Smooth muscle cell (in vitro differentiated cells): ENCODE results near the gene DDX1. TPM values are rescaled to one million over a fixed set of nuclear protein-coding genes. Genes with fewer than 3 reads are reported as not detected.

Source experiments
- DNase-seq: peaks from one replicate; lab custom pipeline; 2025; ENCODE audit not compliant: unreplicated experiment; lab: John Stamatoyannopoulos, UW
- H2AFZ ChIP-seq: fragments of 200-600 bp; sonication (generic); 2 replicates; pipeline ENCODE4 v1.6.0; 2016; ENCODE audit warnings: antibody characterized with exemption, low read depth, mild to moderate bottlenecking
- H3F3A ChIP-seq: fragments of 200-600 bp; sonication (generic); 2 replicates; pipeline ENCODE4 v1.6.0; 2017; ENCODE audit warnings: antibody characterized with exemption, low read depth
- H3K27ac ChIP-seq: fragments of 200-600 bp; sonication (generic); 2 replicates; pipeline ENCODE4 v1.5.1; 2016; ENCODE audit warnings: low read depth, mild to moderate bottlenecking
- H3K27me3 ChIP-seq: fragments of 200-600 bp; sonication (generic); 2 replicates; pipeline ENCODE4 v1.6.1; 2016; ENCODE audit warnings: low read depth, mild to moderate bottlenecking
- H3K36me3 ChIP-seq: fragments of 200-600 bp; sonication (generic); 2 replicates; pipeline ENCODE4 v1.5.1; 2016; ENCODE audit warnings: low read depth
- H3K4me1 ChIP-seq: fragments of 200-600 bp; sonication (generic); 2 replicates; pipeline ENCODE4 v1.5.1; 2016; ENCODE audit warnings: low read depth
- H3K4me2 ChIP-seq: fragments of 200-600 bp; sonication (generic); 2 replicates; pipeline ENCODE4 v1.6.0; 2016; ENCODE audit warnings: mild to moderate bottlenecking
- H3K4me3 ChIP-seq: fragments of 200-600 bp; sonication (generic); 2 replicates; pipeline ENCODE4 v1.5.1; 2016; ENCODE audit warnings: mild to moderate bottlenecking
- H3K79me2 ChIP-seq: fragments of 200-600 bp; sonication (generic); 2 replicates; pipeline ENCODE4 v1.6.0; 2016; ENCODE audit warnings: low read depth, mild to moderate bottlenecking
- H3K9ac ChIP-seq: fragments of 200-600 bp; sonication (generic); 2 replicates; pipeline ENCODE4 v1.6.0; 2016; ENCODE audit warnings: low read depth
- H3K9me3 ChIP-seq: fragments of 200-600 bp; sonication (generic); replicated peaks from 2 replicates; pipeline ENCODE4 v1.5.1; 2016; ENCODE audit warnings: low read depth
- H4K20me1 ChIP-seq: fragments of 200-600 bp; sonication (generic); 2 replicates; pipeline ENCODE4 v1.6.0; 2016; ENCODE audit warnings: low read depth
- WGBS: methylation state at CpG from one replicate; pipeline ENCODE4 v1.1.7; 2016; ENCODE audit warnings: low lambda C conversion rate; 5-methylcytosine and 5-hydroxymethylcytosine counted together
- polyA plus RNA-seq: library from polyadenylated mRNA; unstranded; fragments of >200 nt; fragmentation: Nextera tagmentation; extraction: Ambion mirVana; gene quantifications from 2 replicates; pipeline ENCODE4 v1.2.1, GENCODE V29; 2016
- total RNA-seq: library from RNA; depleted of rRNA; stranded (reverse); fragments of >200 nt; gene quantifications from 2 replicates; pipeline ENCODE4 v1.2.3, GENCODE V29; 2014
- TF ChIP-seq, protein P1 (sequence below): fragments of 200-600 bp; sonication (generic); IDR thresholded peaks from 2 replicates; pipeline ENCODE4 v1.5.1; 2017; ENCODE audit warnings: borderline replicate concordance, mild to moderate bottlenecking, antibody characterized with exemption; ENCODE audit not compliant: insufficient read depth, poor library complexity, severe bottlenecking

The DDX1 gene
- total and polyA plus RNA-seq, 2 experiments from 2014 or later: 71.3 to 78.7 TPM

DNA sequence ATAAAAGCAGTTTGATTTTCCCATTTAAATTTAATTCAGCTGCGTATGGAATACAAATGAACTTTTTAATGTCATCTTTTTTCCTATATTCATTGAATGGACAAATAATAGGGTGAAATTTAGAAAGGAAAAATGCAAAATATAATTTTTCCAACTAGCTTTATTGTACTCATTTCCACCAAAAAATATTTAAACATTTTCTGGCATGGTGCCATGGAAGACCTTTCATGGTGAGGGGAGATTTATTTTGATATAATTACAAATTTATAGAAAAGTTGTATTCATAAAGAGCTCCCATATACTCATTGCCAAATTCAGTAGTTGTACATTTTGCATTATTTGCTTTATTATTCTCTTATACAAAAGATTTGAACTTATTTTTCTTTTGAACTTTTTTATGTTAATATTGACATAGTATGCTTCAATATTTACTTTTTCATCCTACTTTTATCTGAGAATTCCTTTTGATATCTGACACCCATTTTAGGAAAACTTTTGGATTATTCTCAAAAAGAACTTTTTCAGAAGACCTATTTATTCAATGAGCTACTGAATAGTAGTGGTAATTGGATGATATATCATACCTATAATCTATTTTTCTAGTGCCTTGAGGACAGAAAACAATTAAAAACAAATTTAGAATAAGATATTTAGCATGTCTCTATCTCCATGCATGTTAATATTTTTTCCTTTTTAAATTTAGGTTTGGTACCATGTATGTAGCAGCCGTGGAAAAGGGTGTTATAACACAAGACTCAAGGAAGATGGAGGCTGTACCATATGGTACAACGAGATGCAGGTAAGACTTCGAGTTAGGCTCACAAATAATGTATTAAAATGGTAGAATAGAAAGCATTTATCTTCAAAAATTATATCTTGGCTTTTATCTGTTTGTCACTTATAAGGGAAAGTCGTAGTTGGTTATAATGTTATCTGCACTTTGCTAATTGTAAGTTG is 37.5 kb downstream of the DDX1 start:
- H3K36me3 ChIP-seq: peaks cover 65% of the 10 kb centered on the region
- H3K27me3 ChIP-seq: no peaks in the 10 kb centered on the region
- no peak overlapping the region for H3K9ac ChIP-seq
- peaks cover 6% of the 10 kb centered on the region for H3K9me3 ChIP-seq
- no peaks in the 10 kb centered on the region for H3K79me2 ChIP-seq
- WGBS: 98% methylated on average over 5 of the region's 5 CpGs
- DNase-seq: no peak
- H3K4me3 ChIP-seq: no peak overlapping the region
- TF ChIP-seq, protein P1, sequence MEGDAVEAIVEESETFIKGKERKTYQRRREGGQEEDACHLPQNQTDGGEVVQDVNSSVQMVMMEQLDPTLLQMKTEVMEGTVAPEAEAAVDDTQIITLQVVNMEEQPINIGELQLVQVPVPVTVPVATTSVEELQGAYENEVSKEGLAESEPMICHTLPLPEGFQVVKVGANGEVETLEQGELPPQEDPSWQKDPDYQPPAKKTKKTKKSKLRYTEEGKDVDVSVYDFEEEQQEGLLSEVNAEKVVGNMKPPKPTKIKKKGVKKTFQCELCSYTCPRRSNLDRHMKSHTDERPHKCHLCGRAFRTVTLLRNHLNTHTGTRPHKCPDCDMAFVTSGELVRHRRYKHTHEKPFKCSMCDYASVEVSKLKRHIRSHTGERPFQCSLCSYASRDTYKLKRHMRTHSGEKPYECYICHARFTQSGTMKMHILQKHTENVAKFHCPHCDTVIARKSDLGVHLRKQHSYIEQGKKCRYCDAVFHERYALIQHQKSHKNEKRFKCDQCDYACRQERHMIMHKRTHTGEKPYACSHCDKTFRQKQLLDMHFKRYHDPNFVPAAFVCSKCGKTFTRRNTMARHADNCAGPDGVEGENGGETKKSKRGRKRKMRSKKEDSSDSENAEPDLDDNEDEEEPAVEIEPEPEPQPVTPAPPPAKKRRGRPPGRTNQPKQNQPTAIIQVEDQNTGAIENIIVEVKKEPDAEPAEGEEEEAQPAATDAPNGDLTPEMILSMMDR: no peak
- H4K20me1 ChIP-seq: peaks cover 12% of the 10 kb centered on the region
- H3K4me2 ChIP-seq: no peak overlapping the region
- H3F3A ChIP-seq: peaks cover 18% of the 10 kb centered on the region
- no peak overlapping the region for H2AFZ ChIP-seq
- no peak overlapping the region for H3K27ac ChIP-seq
- H3K4me1 ChIP-seq: no peaks in the 10 kb centered on the region

DNA sequence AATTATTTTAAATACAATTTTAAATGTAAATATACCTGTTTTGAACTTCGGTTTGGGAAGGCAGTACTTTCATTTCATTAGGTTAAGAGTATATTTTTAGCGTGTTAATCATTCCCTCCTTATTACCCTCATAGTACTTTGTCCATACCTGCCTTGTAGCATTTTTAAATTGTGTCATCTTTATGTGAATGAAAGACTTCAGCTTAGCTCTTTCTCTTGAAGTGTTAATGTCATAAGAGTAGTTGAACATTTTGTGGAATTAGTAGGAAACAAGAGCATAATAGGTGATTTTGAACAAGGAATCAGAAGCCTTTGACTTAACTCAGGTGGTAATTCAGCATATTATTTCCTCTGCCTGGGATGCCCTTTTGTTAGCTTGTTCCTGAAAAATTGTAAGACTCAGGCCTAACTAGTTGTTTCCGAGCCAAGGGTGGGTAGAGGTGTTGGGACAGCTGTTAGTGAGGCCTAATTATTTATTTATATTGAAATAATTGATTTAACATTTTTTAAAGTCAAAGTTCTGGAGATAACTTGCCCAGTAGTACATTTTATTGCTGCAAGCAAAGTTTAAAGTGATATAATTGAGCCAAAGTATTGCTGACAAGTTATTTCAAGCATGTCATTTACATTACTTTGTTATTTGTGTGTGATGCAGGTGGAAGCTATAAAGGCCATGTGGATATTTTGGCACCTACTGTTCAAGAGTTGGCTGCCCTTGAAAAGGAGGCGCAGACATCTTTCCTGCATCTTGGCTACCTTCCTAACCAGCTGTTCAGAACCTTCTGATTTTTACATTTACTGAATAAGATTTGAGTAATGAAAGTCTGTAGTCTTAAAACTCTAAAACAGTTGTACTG is 38.7 kb downstream of the DDX1 start:
- peaks cover 56% of the 10 kb centered on the region for H3K36me3 ChIP-seq

GRCh38 chr2:15630978-15631719 is 39.5 kb downstream of the DDX1 start:
- WGBS: 94% methylated on average over 7 of the region's 7 CpGs
- no peak for DNase-seq
- H3K27ac ChIP-seq: no peak overlapping the region
- peaks cover 12% of the 10 kb centered on the region for H4K20me1 ChIP-seq
- TF ChIP-seq, protein P1: no peak
- no peaks in the 10 kb centered on the region for H3K79me2 ChIP-seq
- H3K36me3 ChIP-seq: peaks cover 56% of the 10 kb centered on the region
- no peak overlapping the region for H3K9ac ChIP-seq
- H3K9me3 ChIP-seq: no peaks in the 10 kb centered on the region
- no peaks in the 10 kb centered on the region for H3K4me1 ChIP-seq
- H3K4me3 ChIP-seq: no peak overlapping the region
- no peaks in the 10 kb centered on the region for H3K27me3 ChIP-seq
- H2AFZ ChIP-seq: no peak overlapping the region
- no peak overlapping the region for H3K4me2 ChIP-seq
- H3F3A ChIP-seq: peaks cover 36% of the 10 kb centered on the region

More for the DNA sequence above, 38.7 kb downstream of the DDX1 start:
- H3K27ac ChIP-seq: no peak overlapping the region
- no peak overlapping the region for H3K9ac ChIP-seq
- H3K4me2 ChIP-seq: no peak overlapping the region
- TF ChIP-seq, protein P1: no peak
- no peaks in the 10 kb centered on the region for H3K79me2 ChIP-seq
- H3K9me3 ChIP-seq: no peaks in the 10 kb centered on the region
- H3K4me1 ChIP-seq: no peaks in the 10 kb centered on the region
- no peaks in the 10 kb centered on the region for H3K27me3 ChIP-seq
- DNase-seq: no peak
- peaks cover 12% of the 10 kb centered on the region for H4K20me1 ChIP-seq
- 95% methylated on average over 4 of the region's 4 CpGs for WGBS
- no peak overlapping the region for H3K4me3 ChIP-seq
- peaks cover 28% of the 10 kb centered on the region for H3F3A ChIP-seq
- no peak overlapping the region for H2AFZ ChIP-seq
